Measurements from ENCODE around the gene TCN1.
"Not testable (repeated sequence)": the region's sequence is repeated elsewhere in the genome, so short reads cannot be mapped to it uniquely, and the experiment has no call there.

TCN1 gene

GRCh38 chr11:59857439-59858434 is 8.6 kb downstream of the TCN1 start:
- peak; percentile 33 to 80 for DNase-seq

GRCh38 chr11:59854871-59855270 is 11.4 kb downstream of the TCN1 start:
- no peak for DNase-seq

GRCh38 chr11:59851416-59851815 is 14.9 kb downstream of the TCN1 start:
- DNase-seq: not testable (repeated sequence)

GRCh38 chr11:59849551-59849950 is 16.7 kb downstream of the TCN1 start:
- not testable (repeated sequence) for DNase-seq

GRCh38 chr11:59849129-59849528 is 17.2 kb downstream of the TCN1 start:
- DNase-seq: no peak

- DNase-seq: not testable (repeated sequence)
Observed at GRCh38 chr11:59848439-59848838, 17.8 kb downstream of the TCN1 start.

GRCh38 chr11:59847626-59848025 is 18.7 kb downstream of the TCN1 start:
- DNase-seq: no peak

- DNase-seq: no peak
Observed at GRCh38 chr11:59846556-59846955, 19.7 kb downstream of the TCN1 start.

- no peak for DNase-seq
Observed at GRCh38 chr11:59845399-59845798, 20.9 kb downstream of the TCN1 start, which contains the start of gene CBLIF. Gene CBLIF, minus strand, starts transcription at chr11:59845499. Its CDS starts 46 bp downstream, at chr11:59845453.

GRCh38 chr11:59842316-59842715 is 24.0 kb downstream of the TCN1 start:
- no peak for DNase-seq

- DNase-seq: no peak
Observed at GRCh38 chr11:59841514-59841913, 24.8 kb downstream of the TCN1 start.

- DNase-seq: no peak
Observed at GRCh38 chr11:59839615-59840014, 26.7 kb downstream of the TCN1 start.

GRCh38 chr11:59833602-59834001 is 32.7 kb downstream of the TCN1 start:
- no peak for DNase-seq

- no peak for DNase-seq
Observed at GRCh38 chr11:59829358-59829757, 36.9 kb downstream of the TCN1 start.

GRCh38 chr11:59822989-59823566 is 43.2 kb downstream of the TCN1 start:
- peak; percentile 13 to 55 for DNase-seq

- no peak for DNase-seq
Observed at GRCh38 chr11:59818572-59818971, 47.7 kb downstream of the TCN1 start.

GRCh38 chr11:59816434-59816833 is 49.9 kb downstream of the TCN1 start:
- not testable (repeated sequence) for DNase-seq

- no peak for DNase-seq
Observed at GRCh38 chr11:59815754-59816153, 50.5 kb downstream of the TCN1 start.

GRCh38 chr11:59814021-59814420 is 52.3 kb downstream of the TCN1 start:
- DNase-seq: no peak

GRCh38 chr11:59813364-59813763 is 52.9 kb downstream of the TCN1 start:
- no peak for DNase-seq

GRCh38 chr11:59812220-59812619 is 54.1 kb downstream of the TCN1 start:
- DNase-seq: no peak

- DNase-seq: no peak
Observed at GRCh38 chr11:59810911-59811259, 55.4 kb downstream of the TCN1 start.

GRCh38 chr11:59810189-59810910 is 55.9 kb downstream of the TCN1 start, which contains the start of gene MRPL16:
Gene MRPL16, minus strand, starts transcription at chr11:59810778. Its CDS starts 120 bp downstream, at chr11:59810658.
- peak; percentile 70 to 86 for DNase-seq

All from SW 1271 (cell line).